ENCODE data around the gene ROR1.

The ROR1 gene

DNA sequence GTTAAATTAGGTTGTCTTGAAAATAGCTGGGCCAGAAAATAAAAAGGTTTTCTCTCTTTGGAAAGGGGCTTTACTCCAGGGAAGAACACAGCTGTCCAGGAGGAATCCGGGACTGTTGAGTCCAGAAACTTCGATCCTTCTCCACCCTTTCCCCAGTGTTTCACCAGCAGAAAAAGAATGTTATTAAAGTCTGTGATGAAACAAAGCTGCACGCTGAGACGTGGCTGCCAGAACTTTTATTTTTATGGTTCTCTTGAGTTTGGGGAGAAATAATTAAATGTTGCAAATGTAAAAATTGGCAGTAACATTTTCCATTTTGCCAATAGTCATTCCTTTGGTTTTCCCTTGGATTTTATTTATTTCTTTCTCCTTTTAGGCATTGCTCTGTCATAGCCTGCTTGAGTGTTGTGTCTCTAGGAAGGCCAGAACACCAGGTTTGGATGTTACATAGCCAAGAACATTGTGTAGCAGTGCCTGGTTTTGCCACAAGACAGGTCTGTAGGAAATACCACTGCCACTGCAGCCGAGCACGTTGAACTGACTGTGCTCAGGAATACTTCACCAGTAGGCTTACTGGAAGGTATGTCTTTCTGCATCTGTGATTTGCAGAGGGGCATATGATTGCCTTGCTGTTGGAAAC is 87.4 kb downstream of the ROR1 start:
- DNase-seq, result no peak

DNA sequence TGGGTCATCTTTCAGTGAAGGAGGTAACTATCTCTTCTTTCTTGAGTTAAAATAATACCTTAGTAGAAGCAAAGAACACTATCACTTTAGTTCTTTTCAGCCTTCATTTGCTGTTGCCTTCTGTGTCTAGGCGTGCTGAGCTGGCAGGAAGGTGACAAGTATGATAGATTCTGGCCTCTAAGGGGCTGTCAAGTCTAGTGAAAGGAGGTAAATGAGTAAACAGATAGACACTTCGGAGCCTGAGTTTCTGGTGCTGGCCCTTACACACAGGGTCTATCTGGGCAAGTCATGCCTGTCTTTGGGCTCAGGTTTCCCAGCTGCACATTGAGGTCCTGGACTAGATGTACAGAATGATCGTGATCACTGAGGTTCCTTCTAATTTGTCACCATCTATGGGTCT is 89.3 kb downstream of the ROR1 start:
- DNase-seq, result no peak

DNA sequence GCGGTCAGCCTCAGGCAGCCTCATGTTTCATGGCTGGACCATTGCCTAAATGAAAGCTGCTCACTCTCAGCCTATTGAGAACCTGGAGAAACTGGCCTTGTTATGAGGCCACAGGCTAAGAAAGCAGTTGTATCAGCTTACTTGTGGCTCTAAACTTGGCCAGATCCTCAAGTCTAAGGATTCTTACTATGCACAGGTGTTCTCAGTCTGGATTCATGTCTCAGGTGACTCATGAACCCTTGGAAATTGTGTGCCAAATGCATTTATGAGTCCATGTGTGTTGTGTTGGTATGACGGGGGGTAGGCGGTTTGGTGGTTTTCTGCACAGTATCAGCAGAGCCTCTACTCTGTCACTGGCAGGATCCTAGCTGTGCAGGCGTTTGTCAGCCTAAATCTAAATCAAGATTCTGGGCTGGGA is 90.4 kb downstream of the ROR1 start:
- no peak for DNase-seq

DNA sequence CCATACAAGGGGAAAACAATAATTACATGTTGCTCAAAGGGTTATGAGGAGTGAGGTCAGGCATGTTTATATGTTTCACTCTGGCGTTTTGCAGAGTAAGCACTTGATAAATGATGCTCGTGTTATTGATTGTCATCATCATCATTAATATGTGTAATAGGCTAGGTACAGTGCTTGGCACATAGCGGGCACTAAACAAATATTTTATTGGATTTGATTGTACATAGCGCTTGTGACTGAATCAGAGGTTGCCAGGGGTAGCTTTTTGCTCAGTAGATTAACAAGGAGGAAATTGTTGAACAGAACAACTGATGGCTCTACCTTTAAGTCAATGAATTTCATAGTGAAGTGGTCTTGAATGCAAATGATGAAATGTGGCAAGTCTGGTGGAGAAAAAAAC is 91.7 kb downstream of the ROR1 start:
- DNase-seq, result no peak

DNA sequence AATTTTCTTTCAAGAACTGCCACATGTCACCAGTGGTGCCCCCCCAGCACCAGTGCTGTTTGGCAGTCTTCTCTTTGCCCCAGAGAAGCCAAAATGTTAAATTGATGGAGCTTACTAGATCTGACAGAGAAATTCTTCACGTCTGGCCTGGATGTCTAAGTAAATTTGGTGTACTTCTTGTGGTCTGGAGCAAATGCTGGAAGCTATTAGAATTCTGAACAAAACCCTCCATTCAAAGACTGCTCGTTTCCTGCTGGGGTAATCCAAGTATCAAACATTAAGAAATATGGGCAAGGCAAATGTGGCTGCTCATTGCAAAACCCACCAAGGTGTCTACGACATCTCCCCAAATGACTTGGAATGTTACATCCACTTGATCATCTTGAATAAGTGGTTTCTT is 92.3 kb downstream of the ROR1 start:
- no peak for DNase-seq

DNA sequence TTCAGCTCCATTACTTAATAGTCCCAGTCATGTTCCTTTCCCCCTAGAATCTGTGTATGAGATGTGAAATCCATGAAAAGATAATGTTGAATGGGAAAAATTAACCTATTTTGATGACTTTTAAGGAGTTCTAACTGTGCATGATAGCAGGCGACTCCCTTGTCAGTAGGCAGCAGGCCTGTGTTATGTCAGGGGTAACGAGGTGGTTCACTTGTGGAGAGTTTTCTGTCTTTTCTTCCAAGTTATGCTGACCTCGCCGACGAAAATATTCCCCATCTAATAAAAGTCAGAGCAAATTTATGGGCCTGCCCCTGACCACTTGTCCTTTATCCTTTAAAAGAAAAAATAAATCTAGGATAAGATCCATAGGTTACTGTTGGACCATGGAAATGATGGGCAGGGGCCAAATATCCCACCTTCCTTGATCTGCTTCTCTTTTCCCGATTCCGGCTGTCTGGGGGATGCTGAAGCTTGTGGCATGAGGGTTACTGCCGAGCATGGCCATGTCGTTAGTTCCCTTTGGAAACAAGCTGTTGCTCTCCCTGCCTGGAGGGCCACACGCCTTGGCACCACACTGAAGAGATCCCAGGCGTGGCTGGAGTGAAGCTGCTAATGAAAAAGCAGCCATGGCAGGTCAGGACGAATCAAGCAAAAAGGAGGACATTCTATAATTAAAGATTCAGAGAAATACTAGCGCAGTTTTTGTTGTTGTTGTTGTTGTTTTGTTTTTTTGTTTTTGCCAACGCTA is 93.8 kb downstream of the ROR1 start:
- no peak for DNase-seq

DNA sequence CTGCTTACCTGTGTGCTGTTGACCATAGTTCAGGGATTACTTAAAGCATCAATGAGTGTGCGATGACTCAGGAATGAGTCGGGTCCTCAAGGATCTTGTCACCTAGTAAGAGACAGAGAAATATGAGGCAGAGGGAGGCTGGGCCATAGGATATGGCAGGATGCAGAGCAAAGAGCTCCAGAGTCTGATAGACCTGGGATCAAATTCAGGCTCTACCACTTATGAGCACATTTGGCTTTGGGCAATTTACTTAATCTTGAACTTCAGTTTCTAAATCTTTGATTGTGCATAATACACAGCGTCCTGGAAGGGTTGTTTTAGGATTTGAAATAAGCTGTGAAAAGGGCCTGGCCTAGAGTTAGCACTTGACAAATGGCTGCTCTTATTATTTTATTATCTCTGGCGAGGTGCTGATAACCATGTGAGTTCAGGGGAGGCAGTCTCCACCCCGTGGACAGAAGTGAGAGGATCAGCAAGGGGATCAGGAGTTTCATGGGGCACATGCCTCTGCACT is 94.5 kb downstream of the ROR1 start:
- DNase-seq, result peak; percentile 1

DNA sequence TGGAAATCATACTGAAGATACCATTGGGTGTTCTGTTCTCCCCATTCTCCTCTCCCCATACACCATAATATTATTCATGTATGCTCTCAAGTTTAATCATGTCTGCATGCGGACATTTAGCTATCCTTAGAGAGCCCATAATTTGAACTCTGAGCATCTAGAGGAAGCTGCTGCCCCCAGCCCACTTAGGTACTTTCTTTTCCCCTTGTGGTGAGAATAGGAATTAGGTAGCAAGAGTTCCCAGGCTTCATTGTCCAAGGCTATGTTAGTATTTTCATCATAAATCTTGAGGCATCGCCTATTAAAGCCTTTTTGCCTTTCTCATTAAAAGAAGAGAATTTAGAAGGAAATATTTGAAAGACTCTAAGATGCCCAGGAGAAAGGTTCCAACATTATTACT is 96.3 kb downstream of the ROR1 start:
- no peak for DNase-seq

DNA sequence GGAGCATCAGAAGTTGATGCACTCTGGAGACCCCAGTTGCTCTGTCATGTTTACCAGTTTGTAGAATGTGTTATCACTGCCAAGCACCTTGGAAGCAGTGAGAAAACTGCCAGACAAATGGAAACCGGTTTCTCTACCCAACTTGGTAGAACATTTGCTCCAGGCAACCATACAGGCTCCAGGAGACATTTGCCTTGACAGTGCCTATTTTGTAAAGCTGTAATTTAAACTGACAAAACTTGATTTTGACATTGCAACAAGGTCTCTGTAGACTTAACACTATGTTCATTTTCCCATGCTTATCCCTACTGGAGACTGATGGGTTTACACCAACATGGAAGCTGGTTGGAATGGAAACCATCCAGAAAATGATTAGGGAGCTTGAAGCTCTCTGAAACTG is 97.6 kb downstream of the ROR1 start:
- DNase-seq, result no peak

DNA sequence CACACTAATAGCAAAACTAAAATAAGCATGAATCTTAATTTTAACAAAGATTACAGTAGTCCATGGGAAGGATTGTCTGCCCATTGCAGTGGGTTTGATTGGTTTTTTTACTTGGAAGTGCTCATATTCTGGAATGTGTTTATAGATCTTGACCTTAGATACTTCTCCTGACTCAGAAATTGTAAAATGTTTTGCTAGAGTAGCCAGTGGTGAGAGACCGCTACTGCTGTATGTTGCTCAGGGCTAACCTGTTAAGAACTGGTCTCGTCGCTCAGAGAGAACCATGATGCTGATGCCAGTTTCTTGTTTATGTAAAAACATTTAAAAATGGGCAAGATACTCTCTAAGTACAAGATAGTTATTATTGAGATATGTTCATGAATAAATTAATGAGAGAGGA is 99.9 kb downstream of the ROR1 start:
- no peak for DNase-seq

DNA sequence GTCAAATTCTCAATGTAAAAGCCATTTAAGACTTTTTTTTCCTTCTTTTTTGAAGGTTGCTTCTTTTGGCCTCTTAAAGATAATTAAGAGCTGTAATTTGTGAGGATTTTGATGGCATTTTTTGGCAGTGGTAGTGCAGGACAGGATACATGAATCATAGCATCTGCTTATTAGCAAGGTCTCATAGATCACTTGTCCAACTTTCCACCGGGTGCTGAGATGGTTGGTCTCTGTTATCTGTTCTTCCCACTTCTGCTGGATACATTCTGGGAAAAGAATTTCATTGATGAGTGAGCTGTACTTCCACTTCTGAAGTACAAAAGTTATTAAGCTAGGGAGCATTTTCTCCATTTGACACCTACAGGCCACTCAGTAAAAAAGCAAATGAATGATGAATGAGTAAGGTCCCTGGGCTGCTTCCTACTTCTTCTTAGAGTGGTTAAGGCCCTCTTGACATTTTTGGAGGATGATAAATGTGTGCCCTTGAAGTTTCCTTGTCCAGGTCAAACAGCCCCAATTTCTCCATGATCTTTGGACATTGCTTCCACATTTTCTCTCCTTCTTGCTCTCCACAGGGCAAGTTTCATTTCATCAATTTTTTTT is 100.6 kb downstream of the ROR1 start:
- DNase-seq, result no peak

DNA sequence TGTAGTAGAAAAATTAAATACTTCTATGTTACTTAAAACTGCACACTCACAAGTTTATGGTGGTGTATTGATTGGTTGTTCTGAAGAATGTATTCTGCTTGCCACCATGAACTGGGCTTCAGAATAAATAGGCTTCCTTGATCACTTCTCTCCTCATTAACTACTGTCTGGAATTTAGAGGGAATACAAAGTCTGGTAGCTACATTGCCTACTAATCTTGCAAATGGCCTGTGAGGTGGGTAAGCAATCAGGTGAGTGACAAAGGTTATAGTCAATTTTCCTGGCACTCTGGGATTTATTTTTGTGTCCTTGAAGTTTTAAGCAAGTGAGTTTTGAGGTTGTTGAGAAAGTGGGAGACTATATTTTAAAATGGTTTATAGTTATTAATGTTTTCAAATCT is 101.8 kb downstream of the ROR1 start:
- no peak for DNase-seq

DNA sequence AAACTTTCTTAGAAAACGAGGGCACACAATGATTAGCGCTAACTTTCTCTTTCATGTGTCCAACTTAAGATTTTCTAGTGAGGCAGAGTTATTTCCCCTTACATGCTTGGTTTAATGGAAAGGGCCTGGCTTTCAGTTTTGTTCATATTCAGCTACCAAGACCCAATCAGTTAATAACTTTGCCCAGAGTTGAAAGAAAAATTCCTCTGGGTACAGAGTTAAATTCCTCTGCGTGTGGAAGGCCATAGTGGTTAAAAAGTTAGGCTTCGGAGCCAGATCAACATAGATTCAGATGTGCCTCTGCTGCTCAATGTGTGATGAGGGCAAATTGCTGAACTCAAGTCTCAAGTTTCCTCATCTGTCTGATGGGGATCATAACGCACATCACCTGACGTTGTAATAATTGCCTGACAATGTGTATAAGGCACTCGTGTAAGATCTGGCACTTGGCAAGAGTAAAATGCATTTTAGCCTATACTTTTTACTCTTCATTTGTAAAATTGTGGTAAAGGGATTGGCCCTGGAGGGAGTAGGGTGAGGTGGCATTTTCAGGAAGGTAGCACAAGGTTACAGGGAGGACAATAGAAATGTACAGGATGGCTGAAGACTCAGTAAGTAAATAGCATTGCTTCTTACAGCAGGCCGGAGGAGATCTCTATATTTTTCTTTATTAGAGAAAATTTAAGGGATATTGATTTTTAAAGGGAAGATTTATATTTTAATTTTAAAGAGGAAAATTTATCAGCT is 103.4 kb downstream of the ROR1 start:
- DNase-seq, result no peak

DNA sequence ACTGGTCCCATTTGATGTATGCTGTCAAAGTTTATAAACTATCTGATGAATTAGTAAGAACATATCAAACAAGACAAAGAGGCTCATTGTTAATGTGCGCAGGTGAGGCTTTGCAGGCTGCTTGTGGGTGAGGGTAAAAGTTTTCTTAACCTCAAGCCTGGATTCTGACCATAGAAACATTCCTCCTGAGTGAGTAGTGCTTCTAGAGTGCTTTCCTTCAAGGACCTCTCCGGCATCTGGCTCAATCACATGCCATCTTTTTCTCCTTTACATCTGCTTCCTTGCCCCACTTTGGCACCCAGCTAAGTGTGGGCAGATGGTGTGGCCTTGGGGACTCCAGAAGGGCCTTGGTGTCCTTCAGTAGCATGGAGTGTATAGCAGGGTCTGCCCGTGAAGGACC is 104.0 kb downstream of the ROR1 start:
- no peak for DNase-seq

DNA sequence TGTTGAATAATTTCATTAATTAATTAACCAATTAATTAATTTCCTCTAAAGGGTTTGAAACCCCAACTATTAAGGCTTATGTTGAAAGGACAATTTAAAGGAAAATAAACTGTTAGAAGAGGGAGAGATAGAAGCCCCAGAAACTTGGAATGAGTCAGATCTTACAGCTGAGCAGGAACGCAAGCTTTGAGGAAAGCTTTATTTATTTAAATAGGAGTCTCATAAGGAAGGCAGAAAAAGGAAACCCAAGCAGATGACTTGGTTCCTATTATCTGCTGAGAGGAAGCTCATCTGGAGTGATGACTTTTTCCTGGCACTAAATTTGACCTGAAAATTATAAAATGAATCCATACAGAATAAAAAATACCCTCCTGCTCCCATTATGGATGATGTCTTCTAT is 105.1 kb downstream of the ROR1 start:
- no peak for DNase-seq

DNA sequence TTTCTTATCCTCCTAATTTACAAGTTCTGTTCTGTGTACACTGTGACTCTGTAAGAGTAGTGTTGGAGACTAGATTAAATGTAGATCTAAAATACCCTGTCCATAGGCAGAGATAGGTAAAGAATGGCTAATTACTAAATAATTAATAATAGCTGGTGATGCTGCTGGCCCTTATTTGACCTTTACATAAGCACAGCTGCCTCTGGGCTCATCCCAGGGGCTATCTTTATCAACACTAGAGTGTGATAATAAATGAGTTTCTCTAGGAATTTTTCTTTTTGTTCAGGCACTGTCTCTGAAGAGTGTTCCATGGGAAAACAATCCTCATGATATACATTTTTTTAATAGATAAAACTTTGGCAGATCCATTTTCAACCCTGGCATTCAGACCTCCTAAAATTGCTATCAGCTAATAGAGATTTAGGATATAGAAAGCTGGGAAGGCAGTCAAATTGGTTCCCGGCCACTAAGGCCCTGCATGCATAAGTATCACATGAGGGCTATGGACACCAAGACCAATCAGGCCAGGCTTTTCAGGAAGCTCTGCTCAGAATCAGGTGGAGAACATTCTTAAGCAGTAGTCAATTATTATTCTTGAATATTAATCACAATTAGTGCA is 107.2 kb downstream of the ROR1 start:
- no peak for DNase-seq

DNA sequence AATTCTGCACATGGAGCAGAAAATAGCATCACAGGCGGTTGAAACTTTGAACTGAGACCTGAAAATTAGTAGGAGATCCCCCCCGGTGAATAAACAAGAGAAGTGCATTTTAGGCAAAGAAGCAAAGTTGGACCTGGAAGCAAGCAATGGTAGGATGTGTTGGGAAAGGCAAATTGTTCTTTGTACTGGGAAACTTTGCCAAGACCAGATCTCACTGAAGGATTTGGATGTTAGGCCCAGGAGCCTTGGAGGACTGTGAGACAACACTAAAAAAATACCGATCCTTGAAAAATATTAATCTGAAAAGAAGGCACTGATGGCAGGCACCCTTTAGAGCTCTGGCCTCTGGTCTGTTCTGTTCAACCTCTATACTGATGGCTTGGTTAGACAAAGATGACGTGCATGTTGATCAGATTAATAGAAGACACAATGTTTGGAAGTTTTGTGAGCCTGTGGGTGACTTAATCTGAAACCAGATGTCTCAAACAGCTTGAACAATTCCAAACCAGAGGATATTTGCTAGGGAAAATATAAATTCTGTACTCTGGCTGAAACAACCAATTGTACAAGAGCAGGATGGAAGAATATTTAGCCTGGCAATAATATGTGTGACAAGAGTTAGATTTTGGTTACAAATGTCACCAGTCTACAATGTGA is 108.4 kb downstream of the ROR1 start:
- no peak for DNase-seq

DNA sequence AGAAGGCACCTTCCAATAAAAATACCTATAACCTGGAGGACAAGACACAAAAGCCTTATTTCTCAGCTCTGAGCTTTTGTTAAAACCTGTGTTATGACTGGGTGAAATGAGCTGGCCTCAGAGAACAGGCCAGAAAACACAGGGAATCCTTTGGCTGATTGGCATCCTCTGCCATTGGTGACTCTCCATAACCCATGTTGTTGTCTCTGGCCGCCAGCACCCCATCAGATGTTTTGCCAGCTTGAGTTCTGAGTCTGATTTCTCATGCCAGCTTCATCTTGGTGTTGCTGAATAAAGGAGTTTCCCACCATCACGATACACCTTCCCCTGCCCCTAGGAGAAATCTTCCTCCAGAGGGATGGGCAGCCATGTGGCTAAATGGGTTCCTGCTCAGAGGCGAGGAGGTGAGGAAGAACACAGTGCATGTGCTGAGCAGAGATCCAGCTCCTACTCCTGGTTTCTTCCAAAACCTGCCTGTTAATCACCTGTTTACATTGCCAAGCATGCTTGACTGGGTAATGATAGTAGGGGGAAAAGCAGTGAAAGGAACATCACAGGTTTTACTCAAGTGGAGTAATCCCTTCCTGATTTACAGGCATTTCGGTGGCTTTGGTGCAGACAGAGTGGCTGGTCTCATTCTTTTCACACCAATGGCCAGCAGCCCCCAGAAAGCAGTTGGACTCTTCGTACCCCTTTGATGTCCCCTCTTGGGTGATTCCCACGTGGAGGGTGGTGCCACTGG is 109.8 kb downstream of the ROR1 start:
- DNase-seq, result no peak

DNA sequence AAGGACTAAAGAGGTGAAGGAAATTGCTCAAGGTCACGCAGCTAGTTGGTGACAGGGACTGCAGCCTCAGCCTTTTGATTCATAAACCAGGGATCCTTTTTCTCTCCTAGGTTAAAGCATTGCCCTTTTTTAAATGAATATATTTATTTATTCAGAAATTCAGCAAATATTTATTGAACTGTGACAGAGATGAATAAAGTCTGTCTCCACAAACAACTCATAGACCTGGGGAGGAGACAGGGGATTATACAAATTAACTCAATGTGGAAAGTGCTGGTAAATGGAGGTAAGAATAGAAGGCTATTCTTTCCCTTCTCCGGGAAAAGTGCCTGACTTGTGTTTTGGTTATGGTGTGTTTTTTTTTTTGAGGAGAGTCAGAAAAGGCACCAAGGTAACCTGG is 110.7 kb downstream of the ROR1 start:
- no peak for DNase-seq

DNA sequence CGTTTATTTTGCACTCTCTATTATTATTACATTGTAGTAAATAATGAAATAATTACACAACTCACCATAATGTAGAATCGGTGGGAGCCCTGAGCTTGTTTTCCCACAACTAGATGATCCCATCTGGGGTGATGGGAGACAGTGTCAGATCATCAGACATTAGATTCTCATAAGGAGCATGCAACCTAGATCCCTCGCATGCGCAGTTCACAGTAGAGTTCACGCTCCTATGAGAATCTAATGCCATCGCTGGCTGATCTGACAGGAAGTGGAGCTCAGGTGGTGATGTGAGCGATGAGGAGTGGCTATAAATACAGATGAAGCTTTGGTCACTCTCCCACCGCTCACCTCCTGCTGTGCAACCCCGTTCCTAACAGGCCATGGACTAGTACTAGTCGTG is 112.1 kb downstream of the ROR1 start:
- DNase-seq, result no peak

DNA sequence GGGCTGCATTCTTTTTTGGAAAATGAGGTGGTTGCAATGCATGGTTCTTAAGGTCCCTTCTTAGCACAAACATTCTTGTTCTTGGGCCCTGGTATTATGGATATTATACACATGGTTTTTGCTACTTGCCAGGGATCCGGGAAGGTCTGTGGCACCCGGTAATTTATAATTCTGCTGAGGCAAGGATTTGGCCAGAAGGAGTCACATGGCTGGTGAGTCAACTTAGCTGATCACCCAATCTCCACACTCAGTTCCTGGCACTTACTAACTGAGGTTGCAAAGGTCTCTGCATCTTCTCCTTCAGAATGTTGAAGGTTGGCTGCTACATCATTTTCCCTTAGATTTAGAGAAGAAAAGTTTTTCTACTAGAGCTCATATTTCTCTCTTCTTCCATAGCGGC is 112.5 kb downstream of the ROR1 start:
- no peak for DNase-seq

DNA sequence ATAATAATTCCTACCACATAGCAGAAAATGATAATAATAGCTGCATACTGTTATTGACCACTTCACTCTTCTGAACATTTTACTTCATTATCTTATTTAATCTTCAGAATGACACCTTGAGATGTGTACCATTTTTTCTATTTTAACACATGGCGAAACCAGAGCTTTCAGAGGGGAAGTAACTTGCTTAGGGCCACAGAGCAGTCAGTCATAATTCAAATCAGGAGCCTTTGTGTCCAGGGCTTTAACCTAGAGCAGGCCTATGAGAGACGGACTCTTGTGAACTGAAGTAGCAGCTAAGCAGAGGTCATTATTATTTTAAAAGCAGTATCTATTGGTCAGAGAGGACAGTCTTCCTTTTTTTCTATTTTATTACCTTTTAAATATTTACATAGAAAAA is 114.0 kb downstream of the ROR1 start:
- DNase-seq, result no peak
